Activated naive CD8-positive, alpha-beta T cell (primary cell): ENCODE measurements around the gene GRIN2C.
"Not testable (repeated sequence)": the region's sequence is repeated elsewhere in the genome, so short reads cannot be mapped to it uniquely, and the experiment has no call there.

Source experiments
- H3K27ac Mint-ChIP-seq: one replicate; pipeline ENCODE4 v1.8.0; 2021; ENCODE audit warnings: mixed read lengths
- H3K27me3 Mint-ChIP-seq: one replicate; pipeline ENCODE4 v1.8.0; 2021; ENCODE audit warnings: mixed read lengths
- H3K36me3 Mint-ChIP-seq: one replicate; pipeline ENCODE4 v1.8.0; 2021; ENCODE audit warnings: mixed read lengths
- H3K4me1 Mint-ChIP-seq: one replicate; pipeline ENCODE4 v1.8.0; 2021; ENCODE audit warnings: low read depth, mixed read lengths
- H3K4me3 Mint-ChIP-seq: one replicate; pipeline ENCODE4 v1.8.0; 2021; ENCODE audit warnings: mild to moderate bottlenecking, mixed read lengths
- H3K9me3 Mint-ChIP-seq: one replicate; pipeline ENCODE4 v1.8.0; 2021; ENCODE audit warnings: low read depth, mixed read lengths

Gene GRIN2C

DNA sequence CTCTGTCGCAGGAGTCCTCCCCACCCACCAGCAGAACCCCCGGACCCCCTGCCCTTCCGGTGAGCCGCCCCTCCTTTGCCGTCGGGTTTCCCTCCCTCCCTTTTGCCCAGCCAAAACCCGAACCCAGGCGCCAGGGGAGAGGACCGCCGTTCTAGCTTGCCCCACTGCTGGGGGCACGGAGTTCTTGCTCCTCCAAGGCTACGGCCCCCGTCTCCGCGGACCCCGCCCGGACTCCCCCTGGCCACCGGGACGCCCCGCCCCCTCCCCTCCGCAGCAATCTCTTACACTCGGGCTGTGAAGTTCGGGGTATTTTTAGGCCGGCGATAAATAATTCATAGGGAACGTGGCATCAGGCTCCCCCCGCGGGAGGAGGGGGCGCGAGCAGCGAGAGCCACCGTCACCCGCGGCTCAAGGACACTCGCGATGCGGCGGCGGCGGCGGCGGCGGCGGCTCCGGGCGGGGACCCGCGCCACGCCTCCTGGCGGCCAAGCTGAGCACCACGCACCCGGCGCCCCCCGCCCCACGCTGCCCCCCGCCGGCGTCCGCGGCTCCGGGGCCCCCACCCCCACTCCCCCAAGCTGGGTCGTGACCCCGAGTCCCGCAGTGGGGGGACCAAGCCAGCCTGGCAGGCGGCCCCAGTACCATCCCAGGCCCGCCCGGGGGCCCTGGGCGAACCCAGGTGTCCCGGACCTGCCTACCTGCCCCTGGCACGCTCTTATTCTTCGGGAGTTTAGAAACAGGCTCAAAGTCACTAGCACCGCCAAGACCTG is at the start of gene GRIN2C:
Gene GRIN2C, minus strand, starts transcription at position 427 of the 770 bp plus-strand sequence. CDS start 4,793 bp downstream, outside the sequence.
- no peaks in the 10 kb centered on the region for H3K36me3 Mint-ChIP-seq
- peaks cover 8% of the 10 kb centered on the region for H3K4me1 Mint-ChIP-seq
- H3K27me3 Mint-ChIP-seq = peaks cover 24% of the 10 kb centered on the region
- no peaks in the 10 kb centered on the region for H3K9me3 Mint-ChIP-seq
- no peak within 1 kb of the TSS for H3K27ac Mint-ChIP-seq
- peak within 1 kb of the TSS; percentile 75 for H3K4me3 Mint-ChIP-seq

DNA sequence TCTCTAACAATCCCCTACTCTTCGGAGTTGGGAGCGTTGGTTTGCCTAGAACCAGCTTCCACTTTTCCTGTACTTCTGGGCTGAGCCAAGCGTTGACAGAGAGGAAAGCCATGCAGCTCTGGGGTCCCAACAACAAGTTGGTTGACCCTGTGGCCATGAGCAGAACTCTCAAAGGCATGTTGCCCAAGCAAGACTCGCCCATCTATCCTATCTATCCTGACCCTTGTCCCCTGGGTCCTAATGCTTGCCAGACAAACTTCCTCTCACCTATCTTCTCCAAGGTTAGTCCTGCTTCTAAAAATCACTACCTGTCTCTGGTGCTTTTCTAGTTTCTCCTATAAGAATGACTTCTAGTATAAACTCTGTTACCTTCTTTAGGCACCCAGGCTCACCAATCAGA is 49.4 kb upstream of the GRIN2C start:
- H3K36me3 Mint-ChIP-seq, H3K4me1 Mint-ChIP-seq, H3K9me3 Mint-ChIP-seq, H3K4me3 Mint-ChIP-seq, H3K27ac Mint-ChIP-seq, H3K27me3 Mint-ChIP-seq: not testable (repeated sequence)

DNA sequence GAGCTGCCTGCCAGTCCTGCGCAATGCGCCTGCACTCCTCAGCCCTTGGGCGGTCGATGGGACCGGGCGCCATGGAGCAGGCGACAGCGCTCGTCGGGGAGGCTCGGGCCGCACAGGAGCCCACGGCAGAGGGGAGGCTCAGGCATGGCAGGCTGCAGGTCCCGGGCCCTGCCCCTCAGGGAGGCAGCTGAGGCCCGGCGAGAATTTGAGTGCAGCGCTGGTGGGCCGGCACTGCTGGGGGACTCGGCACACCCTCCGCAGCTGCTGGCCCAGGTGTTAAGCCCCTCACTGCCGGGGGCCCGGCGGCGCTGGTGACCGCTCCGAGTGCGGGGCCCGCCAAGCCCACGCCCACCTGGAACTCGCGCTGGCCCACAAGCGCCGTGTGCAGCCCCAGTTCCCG is 47.3 kb upstream of the GRIN2C start:
- Mint-ChIP-seq H3K27me3 (peaks cover 2% of the 10 kb centered on the region), H3K27ac (no peak overlapping the region), H3K9me3 (no peaks in the 10 kb centered on the region), H3K4me3 (no peak overlapping the region), H3K4me1 (no peaks in the 10 kb centered on the region), H3K36me3 (no peaks in the 10 kb centered on the region)

DNA sequence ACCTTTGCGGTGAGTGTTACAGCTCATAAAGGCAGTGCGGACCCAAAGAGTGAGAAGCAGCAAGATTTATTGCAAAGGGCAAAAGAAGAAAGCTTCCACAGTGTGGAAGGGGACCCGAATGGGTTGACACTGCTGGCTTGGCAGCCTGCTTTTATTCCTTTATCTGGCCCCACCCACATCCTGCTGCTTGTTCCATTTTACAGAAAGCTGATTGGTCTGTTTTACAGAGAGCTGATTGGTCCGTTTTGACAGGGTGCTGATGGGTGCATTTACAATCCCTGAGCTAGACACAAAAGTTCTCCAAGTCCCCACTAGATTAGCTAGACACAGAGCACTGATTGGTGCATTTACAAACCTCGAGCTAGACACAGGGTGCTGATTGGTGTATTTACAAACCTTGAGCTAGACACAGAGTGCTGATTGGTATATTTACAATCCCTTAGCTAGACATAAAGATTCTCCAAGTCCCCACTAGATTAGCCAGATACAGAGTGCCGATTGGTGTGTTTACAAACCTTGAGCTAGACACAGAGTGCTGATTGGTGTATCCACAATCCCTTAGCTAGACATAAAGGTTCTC is 46.6 kb upstream of the GRIN2C start:
- not testable (repeated sequence) for H3K9me3 Mint-ChIP-seq, H3K27me3 Mint-ChIP-seq, H3K27ac Mint-ChIP-seq, H3K4me1 Mint-ChIP-seq, H3K4me3 Mint-ChIP-seq, H3K36me3 Mint-ChIP-seq

DNA sequence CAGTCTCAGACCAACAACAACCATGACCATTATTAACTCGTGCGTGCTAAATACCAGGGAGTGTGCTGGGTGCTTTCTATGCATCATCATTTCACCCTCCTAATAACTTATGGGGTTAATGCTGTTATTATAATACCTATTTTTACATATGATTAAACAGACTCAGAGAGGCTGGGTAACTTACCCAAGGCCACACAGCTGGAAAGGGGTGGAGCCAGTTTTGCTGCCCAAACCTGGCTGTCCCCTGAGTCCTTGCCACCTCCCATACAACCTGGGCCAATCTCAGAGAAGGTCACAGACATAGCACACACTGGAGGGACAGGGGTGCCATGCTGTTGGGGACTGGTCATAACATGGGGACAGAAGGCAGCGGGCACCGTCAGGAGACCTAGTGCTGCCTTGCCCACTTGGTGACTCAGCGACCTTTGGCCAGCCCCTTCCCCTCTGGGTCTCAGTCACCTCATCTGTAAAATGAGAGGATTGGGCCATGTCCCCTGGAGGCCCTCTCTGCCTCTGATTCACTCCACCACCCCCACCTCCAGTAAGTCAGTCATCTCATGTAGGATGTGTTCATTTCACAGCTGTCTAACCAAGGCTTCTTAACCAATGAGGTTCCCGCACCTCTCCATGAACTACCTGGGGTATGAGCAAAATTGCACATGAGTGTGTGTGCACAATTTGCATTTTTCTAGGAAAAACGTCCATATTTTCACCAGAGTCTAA is 45.2 kb upstream of the GRIN2C start:
- Mint-ChIP-seq H3K4me1 (no peaks in the 10 kb centered on the region), H3K36me3 (no peaks in the 10 kb centered on the region), H3K9me3 (no peaks in the 10 kb centered on the region), H3K4me3 (no peak overlapping the region), H3K27me3 (peaks cover 2% of the 10 kb centered on the region), H3K27ac (no peak overlapping the region)

DNA sequence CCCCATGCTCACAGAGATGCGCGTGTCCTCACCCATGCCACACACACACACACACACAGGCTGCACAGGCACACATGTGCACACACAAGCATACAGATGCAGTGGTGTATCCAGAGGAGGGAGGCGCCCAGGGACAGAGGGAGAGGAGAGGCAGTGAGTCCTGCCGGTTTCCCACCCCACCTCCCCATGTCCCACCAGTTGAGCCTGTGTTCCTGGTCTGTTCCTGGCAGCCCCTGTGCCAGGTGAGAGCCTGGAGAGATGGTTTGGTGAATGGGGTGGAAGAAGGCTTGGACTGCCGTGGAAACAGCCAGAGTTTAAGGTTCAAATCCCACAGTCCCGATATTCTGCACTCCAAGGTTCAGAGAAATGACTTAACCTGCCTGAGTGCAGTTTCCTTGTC is 44.0 kb upstream of the GRIN2C start:
- H3K4me3 Mint-ChIP-seq = no peak overlapping the region
- no peaks in the 10 kb centered on the region for H3K36me3 Mint-ChIP-seq
- peaks cover 2% of the 10 kb centered on the region for H3K27me3 Mint-ChIP-seq
- H3K4me1 Mint-ChIP-seq = no peaks in the 10 kb centered on the region
- H3K9me3 Mint-ChIP-seq = no peaks in the 10 kb centered on the region
- no peak overlapping the region for H3K27ac Mint-ChIP-seq

DNA sequence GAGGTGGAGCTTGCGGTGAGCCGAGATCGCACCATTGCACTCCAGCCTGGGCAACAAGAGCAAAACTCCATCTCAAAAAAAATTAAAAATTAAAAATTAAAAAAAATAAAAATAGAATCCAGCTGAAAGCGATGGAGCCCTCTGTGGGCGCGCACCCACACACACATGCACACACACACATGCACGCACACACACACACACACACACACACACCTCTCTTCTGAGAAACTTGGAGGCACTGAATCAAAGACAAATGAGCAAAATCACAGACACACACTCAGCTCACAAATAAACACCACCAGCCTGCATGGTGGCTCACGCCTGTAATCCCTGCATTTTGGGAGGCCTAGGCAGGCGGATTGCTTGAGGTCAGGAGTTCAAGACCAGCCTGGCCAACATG is 43.3 kb upstream of the GRIN2C start:
- Mint-ChIP-seq H3K36me3 (no peaks in the 10 kb centered on the region), H3K27ac (no peak overlapping the region), H3K4me3 (no peak overlapping the region), H3K4me1 (no peaks in the 10 kb centered on the region), H3K27me3 (peaks cover 2% of the 10 kb centered on the region), H3K9me3 (no peaks in the 10 kb centered on the region)

DNA sequence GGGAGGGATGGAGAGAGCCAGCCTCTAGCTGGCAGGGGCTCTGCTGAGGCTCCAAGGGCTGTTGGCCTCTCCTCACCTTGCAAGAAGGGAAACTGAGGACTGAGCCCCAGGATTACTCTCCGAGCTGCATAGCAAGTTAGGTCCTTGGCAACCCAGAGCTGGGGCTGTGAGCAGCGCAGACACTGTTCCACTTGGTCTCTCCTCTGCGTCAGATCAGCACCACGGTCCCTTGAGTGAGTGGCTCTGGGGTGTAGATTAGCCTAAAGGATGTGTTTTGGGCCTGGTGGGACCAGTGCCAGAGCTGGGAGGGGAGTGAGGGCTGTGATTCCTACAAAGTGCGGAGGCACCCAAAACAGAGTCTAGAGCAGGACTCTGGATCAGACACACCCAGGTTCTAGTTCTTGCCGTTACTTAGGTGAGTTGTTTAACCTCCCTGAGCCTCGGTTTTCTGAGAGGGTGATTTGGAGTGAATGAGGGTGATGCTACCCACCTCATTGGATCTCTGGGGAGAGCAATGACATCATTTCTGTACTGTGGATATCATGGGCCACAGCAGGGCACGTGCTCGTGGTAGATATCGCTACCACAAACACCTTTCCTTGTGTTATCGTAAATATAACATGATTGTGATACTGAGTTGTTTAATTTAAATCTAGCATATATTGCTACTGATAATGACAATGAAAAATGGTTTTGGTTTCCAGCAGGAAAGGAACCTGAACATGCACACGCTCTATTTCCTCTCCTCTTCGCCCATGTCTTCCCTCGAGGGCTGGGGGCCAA is 41.9 kb upstream of the GRIN2C start:
- H3K4me3 Mint-ChIP-seq = no peak overlapping the region
- no peaks in the 10 kb centered on the region for H3K4me1 Mint-ChIP-seq
- H3K36me3 Mint-ChIP-seq = no peaks in the 10 kb centered on the region
- H3K9me3 Mint-ChIP-seq = no peaks in the 10 kb centered on the region
- H3K27ac Mint-ChIP-seq = no peak overlapping the region
- peaks cover 4% of the 10 kb centered on the region for H3K27me3 Mint-ChIP-seq

DNA sequence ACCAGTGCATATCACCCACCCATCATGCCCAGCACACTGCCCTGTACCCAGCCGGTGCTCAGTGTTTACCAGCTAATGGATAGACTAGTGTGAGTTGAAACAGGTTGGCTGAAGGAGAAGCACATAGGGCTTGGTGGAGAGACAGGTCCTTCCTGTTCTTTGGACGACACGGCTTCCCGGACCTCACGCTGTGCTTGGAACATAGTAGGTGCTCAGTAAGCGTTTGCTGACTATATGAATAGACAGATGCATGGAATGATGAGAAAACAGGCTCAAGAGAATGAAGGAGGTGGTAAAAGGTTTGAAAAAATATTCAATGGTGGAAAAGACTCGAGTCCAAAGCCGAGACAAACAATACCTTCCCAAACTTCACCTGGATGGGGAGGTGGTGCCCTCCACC is 40.5 kb upstream of the GRIN2C start:
- Mint-ChIP-seq H3K36me3 (no peaks in the 10 kb centered on the region), H3K27ac (no peak overlapping the region), H3K27me3 (peaks cover 10% of the 10 kb centered on the region), H3K4me1 (no peaks in the 10 kb centered on the region), H3K9me3 (no peaks in the 10 kb centered on the region), H3K4me3 (no peak overlapping the region)

DNA sequence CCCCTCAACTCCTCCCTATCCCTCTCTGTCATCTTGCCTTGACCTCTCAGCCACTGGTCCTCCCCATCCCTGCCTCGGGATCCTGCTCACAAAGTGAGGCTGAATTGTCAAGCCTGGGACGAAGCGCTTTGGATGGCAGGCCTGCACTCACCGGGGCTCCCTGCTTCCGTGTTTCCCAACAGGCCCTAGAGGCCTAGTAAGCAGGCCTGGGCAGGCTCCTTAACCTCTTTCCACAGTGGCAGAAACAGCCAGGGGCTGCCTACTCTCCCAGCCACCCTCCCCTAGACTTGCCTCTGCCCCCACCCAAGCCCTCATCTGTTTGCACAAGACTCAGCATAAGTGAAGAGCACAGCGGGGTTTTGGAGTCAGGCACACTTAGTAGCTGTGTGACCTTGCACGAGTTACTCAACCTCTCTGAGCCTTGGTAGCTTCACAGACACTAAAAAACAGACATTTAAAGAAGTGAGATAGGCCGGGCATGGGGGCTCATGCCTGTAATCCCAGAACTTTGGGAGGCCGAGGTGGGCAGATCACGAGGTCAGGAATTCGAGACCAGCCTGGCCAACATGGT is 38.8 kb upstream of the GRIN2C start:
- Mint-ChIP-seq H3K4me1 (peaks cover 4% of the 10 kb centered on the region), H3K27me3 (peaks cover 18% of the 10 kb centered on the region)

DNA sequence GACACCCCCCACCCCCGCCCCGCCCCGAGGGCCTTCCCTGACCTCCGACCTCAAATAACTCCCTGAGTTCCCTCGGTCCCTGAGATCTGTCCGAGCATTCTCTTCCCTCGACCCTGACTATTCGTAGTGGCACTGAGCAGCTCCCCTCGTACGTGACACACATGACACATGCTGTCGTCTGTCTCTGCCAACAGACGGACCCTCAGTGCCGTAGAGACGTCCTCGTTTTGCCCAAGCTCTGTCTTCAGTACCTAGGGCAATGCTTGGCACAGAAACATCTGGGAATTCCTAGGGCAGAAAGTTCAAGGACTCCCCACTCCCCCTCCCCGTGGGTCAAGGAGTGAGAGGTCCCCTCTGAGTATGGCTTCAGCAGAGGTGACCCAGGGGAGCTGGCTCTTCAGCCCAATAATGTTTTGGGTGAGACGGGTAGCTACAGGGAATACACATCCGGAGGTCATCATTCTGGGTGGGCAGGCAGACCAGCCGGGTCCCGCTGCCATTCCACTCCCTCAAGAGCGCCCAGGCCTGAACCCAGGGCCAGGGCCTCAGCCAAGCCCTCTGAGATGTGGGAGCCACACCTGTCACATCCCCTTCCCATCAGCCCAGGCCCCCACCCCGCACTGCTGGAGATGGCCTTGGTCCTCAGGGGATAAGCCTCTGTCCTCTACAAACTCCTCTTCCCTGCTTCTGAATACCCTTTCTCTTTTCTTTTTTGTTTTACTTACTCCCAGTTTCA is 34.4 kb upstream of the GRIN2C start:
- H3K4me1 Mint-ChIP-seq = peaks cover 4% of the 10 kb centered on the region
- H3K4me3 Mint-ChIP-seq = peak overlapping the region; percentile 89
- peaks cover 24% of the 10 kb centered on the region for H3K27me3 Mint-ChIP-seq
- no peak overlapping the region for H3K27ac Mint-ChIP-seq
- H3K36me3 Mint-ChIP-seq = no peaks in the 10 kb centered on the region
- no peaks in the 10 kb centered on the region for H3K9me3 Mint-ChIP-seq

More for the DNA sequence above, 38.8 kb upstream of the GRIN2C start:
- Mint-ChIP-seq H3K27ac (no peak overlapping the region), H3K9me3 (no peaks in the 10 kb centered on the region), H3K36me3 (no peaks in the 10 kb centered on the region), H3K4me3 (no peak overlapping the region)

DNA sequence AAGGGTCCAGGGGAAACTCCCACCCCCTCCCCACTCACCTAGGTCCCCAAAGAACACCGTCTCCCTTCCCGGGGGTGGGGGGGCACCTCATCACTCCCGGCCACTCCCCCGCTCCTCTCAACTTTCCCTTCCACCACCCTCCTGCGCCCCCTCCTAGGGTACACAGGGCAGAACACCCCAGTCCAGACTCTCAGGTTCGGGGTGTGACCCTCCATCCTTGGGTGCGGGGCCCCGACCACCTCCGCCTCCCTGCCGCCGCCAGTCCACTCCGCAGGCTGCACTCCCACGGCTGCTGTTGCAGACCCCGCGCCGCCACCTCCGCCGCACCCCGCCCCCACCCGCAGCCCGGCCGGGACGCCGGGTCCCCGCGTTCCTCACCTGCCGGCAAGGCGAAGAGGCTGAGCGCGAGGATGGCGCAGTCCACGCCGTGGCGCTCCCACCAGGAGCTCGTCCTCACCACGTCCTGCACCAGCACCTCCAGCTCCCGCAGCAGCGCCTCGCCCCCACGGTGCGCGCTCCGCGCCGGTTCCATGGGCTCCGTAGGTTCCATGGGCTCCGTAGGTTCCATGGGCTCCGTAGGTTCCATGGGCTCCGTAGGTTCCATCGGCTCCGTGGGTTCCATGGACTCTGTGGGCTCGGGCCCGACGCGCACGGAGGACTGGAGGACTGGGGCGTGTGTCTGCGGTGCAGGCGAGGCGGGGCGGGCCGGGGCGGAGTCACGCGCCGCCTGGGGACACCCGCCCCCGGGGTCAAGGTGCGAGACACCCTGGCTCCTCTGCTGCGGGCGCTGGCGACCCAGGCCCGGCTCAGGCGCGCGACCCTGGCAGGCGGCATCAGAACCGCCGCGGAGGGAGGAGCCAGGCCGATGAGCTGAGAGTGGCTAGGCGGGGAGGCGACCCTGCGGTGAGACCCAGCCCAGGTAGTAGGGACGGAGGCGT is 33.6 kb upstream of the GRIN2C start, which contains the start of gene FADS6:
Gene FADS6, minus strand, starts transcription at position 660 of the 938 bp plus-strand sequence. Its CDS starts 38 bp downstream, at position 622.
- no peaks in the 10 kb centered on the region for H3K36me3 Mint-ChIP-seq
- peaks cover 4% of the 10 kb centered on the region for H3K4me1 Mint-ChIP-seq
- no peaks in the 10 kb centered on the region for H3K9me3 Mint-ChIP-seq
- H3K27ac Mint-ChIP-seq = no peak within 1 kb of the TSS
- peak within 1 kb of the TSS; percentile 89 for H3K4me3 Mint-ChIP-seq
- H3K27me3 Mint-ChIP-seq = peaks cover 24% of the 10 kb centered on the region
